ENCODE data around the gene GIT2. TPM values are rescaled to one million over a fixed set of nuclear protein-coding genes. Genes with fewer than 3 reads are reported as not detected.
A peak's percentile ranks its signal among the peaks of the same experiment; 100 is the strongest.

GIT2 gene
- total RNA-seq, 1 experiment from 2014 or later: 21.7 TPM

- 0 out of 2 replicates have a peak, but pooled peaks have one; percentile 63 for TF ChIP-seq ZNF281 (CRISPR knock-in tag; IDR thresholded peaks at IDR 0.05)
- no peak for TF ChIP-seq ZNF512 (CRISPR knock-in tag; IDR thresholded peaks at IDR 0.05; ENCODE audit: borderline replicate concordance)
- TF ChIP-seq ZBTB43 (CRISPR knock-in tag; IDR thresholded peaks at IDR 0.05): peak; percentile 65; the same call in 1 of the 2 replicates
These were observed 51.4 kb downstream of the GIT2 start (continued) for GRCh38 chr12:109944561-109945359.

GRCh38 chr12:109943811-109944210 lies 52.4 kb downstream of the GIT2 start:
- DNase-seq (ENCODE audit: low spot score): no peak
- no peak overlapping the region for H3K27ac Mint-ChIP-seq
- ChIA-PET CTCF (interaction anchor here (1.6 kb wide), 1 partner anchor 33 kb away, joined by 7 read pairs; no protein-coding TSS in a partner anchor), POLR2A (no interaction called here)
- ATAC-seq: no peak
- peaks cover 3% of the 10 kb centered on the region; the same call in 1 of the 2 replicates for H3K36me3 Mint-ChIP-seq
- H3K4me1 Mint-ChIP-seq: peaks cover 30% of the 10 kb centered on the region
- H3K9me3 Mint-ChIP-seq: no peaks in the 10 kb centered on the region
- H3K27me3 Mint-ChIP-seq (ENCODE audit: low read depth): no peaks in the 10 kb centered on the region
- no peak for TF ChIP-seq ZNF219 (CRISPR knock-in tag; IDR thresholded peaks at IDR 0.05; ENCODE audit: borderline replicate concordance)
- TF ChIP-seq ZBTB43 (CRISPR knock-in tag; IDR thresholded peaks at IDR 0.05): no peak
- TF ChIP-seq ERG (CRISPR knock-in tag; IDR thresholded peaks at IDR 0.05): no peak
- TF ChIP-seq ATF6 (CRISPR knock-in tag; IDR thresholded peaks at IDR 0.05): no peak
- TF ChIP-seq JUN (CRISPR knock-in tag; IDR thresholded peaks at IDR 0.05): no peak
- TF ChIP-seq ESRRA (CRISPR knock-in tag; IDR thresholded peaks at IDR 0.05; ENCODE audit: borderline replicate concordance): no peak
- no peak for TF ChIP-seq ZNF263 (CRISPR knock-in tag; IDR thresholded peaks at IDR 0.05; ENCODE audit: low read depth)
- no peak for TF ChIP-seq GRHL2 (CRISPR knock-in tag; IDR thresholded peaks at IDR 0.05; ENCODE audit: insufficient replicate concordance, severe bottlenecking)
- no peak for TF ChIP-seq FOXP1 (CRISPR knock-in tag; IDR thresholded peaks at IDR 0.05; ENCODE audit: borderline replicate concordance)
- TF ChIP-seq ELF4 (CRISPR knock-in tag; IDR thresholded peaks at IDR 0.05; ENCODE audit: low read depth): no peak
- no peak for TF ChIP-seq ZNF512 (CRISPR knock-in tag; IDR thresholded peaks at IDR 0.05; ENCODE audit: borderline replicate concordance)
- H3K4me3 Mint-ChIP-seq: no peak overlapping the region

All from WTC11 (cell line).